Measurements from ENCODE around the gene MAMDC2.

MAMDC2 gene

DNA sequence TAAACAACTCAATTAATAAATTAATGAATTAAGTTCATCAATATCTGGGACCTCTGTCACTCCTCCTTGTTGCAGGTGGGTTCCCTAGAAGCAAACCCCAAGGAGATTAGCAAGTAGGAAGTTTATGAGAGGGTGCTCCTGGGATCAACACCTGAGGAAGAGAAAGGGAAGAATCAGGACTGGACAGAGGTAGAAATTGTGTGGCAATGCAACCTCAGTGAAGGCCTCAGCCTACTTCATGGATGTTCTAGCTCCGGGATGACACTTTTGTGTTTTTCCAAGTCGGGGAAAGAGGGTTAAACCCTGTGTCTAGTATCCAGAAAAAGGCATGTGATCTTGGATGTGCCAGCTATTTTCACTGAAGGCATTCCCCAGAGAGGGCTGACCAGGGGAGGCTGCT lies 23.2 kb downstream of the MAMDC2 start:
- FAIRE-seq = no peak

GRCh38 chr9:70069704-70070103 lies 26.1 kb downstream of the MAMDC2 start:
- no peak for FAIRE-seq

DNA sequence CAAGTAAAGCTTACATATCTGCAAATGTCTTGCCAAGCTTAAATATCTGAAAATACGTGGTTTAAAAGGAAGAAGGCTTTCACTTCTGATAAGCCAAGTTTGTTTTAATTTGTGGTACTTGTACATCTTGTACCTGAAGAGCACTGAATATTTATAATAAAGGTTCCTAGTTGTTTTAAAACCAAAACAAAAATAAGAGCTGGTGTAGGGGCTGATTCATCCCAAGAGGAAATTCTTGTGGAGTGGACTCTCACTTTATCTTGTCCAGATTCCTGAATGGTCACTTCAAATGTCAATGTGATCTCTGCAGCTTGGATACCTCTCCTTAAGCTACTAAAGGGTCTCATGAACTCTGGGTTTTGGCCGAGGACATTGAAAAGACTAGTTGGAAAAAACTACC lies 29.5 kb downstream of the MAMDC2 start:
- no peak for FAIRE-seq

DNA sequence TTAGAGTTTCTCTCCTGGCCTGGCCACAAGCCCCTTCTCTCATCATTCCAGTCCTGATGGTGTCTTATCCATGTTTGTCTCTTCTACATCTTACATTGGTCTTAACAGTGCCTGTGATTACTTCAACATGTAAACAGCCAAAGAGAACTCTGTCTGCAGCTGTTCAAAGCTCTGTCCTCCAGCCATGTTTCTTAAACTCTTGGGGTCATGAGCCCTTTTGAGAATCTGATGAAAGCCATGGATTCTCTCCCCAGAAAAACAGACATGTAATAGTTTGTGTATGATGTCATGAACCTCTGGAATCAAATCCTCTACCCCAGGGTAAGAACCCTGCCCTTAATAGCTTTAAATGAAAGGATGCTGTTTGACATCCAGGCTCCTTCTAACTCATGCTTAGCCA lies 30.1 kb downstream of the MAMDC2 start:
- no peak for FAIRE-seq

- FAIRE-seq = no peak
Observed at GRCh38 chr9:70076678-70077077, 33.0 kb downstream of the MAMDC2 start.

- no peak for FAIRE-seq
Observed at GRCh38 chr9:70079417-70080037, 35.9 kb downstream of the MAMDC2 start.

DNA sequence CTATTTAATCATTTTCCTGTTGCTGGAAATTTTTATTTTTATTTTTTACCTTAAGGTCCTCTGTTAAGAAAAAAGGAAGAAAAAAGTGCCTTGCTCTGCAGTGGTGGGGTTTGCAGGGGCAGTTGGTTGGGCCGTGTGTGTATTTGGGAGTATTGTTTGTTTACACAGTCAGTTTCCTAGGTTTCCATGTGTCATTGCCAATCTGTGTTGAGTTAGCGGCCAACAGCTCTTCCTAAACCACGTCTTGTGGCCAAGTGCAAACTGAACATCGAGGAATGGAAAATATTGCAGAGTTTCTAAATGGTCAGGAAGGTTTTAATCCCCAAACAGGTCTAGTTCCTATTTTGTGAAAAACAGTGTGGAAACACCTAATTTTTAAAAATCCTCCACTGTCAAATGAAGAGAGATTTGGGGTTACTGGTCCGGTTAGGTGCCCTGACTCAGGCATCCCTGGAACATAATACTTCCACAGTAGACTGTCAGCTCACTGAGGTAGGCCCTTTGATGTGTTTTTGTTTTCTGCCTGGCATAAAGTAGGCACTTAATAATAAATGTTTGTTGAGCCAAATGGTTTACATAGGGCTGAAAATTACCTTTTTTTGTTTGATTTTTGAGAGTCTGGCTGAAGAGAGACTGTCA lies 37.0 kb downstream of the MAMDC2 start:
- no peak for FAIRE-seq

GRCh38 chr9:70081120-70081495 lies 37.5 kb downstream of the MAMDC2 start:
- FAIRE-seq = no peak

DNA sequence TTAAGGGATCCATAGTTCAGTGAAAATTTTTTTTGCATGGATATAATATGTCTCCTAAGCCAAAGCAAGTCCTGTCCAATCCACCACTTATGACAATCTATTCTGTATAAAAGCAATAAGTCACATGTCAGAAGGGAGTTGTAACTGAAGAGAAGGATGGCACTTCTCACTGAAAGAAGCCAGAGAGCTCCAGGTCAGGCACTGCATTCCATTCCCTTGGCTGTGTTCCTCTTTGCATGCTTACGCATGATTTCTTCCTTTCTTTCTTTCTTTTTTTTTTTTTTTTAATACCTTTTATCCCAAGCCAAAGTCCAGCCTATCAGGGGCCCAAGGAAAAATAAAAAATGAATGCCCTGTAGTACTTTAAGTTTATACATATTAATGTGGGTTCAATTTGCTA lies 39.8 kb downstream of the MAMDC2 start:
- FAIRE-seq = no peak

- no peak for FAIRE-seq
Observed at GRCh38 chr9:70085241-70085640, 41.6 kb downstream of the MAMDC2 start.

DNA sequence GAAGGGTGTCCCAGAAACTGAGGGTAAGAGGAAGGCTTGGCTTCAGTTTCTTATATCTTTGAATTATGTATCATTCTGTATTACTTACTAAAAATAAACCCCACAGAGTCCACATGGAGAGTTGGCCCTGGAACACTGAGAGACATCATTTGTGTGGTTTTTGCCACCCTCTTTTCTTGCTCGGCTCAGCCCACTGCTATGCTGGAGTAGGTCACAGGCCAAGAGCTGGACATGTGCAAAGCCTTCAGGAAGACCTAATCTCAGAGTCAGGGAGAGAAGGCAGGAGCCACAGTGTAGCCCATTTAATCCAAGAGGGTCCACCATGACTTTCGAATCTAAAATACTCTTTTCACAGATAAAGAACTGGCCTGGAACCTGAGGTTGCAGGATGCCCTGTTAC lies 47.5 kb downstream of the MAMDC2 start:
- no peak for FAIRE-seq

- no peak for FAIRE-seq
Observed at GRCh38 chr9:70091572-70091971, 47.9 kb downstream of the MAMDC2 start.

DNA sequence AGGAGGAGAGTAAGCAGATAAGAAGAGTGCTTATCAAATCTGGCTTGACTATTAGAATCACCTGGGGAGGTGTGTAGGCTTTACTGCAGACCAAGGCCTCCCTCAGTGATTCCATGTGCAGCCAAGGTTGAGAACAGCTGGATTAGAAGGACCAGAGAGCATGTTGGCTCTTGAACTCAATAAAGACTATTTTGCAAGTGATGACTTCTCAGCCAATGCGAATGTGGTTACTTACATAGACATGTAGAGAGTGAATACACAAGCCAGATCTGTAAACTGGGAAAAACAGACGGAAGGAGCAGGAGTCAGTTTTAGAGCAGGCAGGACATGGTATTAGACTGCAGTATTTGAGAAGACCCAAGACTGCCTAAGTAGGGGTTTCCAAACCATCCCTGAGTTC lies 48.5 kb downstream of the MAMDC2 start:
- FAIRE-seq = no peak

DNA sequence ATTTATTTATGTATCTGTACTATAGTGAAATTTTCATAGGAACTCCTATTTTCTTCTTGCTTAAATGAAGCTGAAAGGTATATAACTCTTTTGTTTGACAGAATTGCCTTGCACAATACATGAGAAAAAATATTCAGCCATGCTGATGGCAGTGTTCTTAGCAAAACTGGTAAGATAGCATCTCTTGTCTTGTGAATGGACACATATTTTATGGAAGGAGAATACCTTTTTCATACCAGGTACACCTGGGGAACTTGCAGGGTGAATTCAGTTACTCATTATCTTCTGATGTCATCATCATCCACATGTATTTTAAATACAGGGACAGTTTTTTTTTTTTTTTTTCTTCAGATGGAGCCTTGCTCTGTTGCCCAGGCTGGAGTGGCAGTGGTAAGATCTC lies 49.4 kb downstream of the MAMDC2 start:
- no peak for FAIRE-seq

GRCh38 chr9:70093944-70094343 lies 50.3 kb downstream of the MAMDC2 start:
- FAIRE-seq = no peak

- no peak for FAIRE-seq
Observed at GRCh38 chr9:70094747-70095146, 51.1 kb downstream of the MAMDC2 start.

GRCh38 chr9:70097187-70097586 lies 53.5 kb downstream of the MAMDC2 start:
- FAIRE-seq = no peak

DNA sequence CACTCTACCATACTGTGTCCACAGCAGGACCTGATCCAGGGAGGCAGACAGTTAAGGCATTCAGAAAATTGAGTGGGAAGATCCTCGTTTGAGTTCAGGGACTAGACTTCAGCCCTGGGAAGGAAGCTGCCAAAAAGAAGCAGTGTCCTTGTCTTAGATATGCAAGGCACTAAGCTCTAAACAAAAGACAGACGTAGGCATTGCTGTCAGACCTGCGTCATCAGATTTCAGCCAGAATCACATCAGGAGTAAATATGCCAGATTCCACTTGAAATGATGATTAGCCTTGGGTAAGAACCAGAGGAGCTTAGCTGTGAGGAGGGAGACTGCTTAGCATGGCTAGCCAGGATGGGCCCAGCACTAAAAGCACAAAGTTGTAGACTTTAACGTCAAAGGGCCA lies 56.7 kb downstream of the MAMDC2 start:
- FAIRE-seq = no peak

DNA sequence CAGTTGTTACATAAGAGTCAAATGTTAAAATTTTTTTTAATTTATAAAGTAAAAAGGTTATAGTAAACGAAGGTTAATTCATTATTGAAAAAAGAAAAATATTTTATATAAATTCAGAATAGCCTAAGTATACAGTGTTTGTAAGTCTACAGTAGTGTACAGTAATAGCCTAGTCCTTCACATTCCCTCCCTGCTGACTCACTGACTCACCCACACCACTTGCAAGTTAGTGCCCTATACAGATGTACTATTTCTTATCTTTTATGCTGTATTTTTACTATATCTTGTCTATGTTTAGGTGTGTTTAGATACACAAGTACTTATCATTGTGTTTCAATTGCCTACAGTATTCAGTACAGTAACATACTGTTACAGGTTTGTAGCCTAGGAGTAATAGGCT lies 57.6 kb downstream of the MAMDC2 start:
- FAIRE-seq = no peak

GRCh38 chr9:70105147-70105546 lies 61.5 kb downstream of the MAMDC2 start:
- no peak for FAIRE-seq

- FAIRE-seq = no peak
Observed at GRCh38 chr9:70106571-70106970, 62.9 kb downstream of the MAMDC2 start.

- FAIRE-seq = no peak
Observed at GRCh38 chr9:70107558-70107957, 63.9 kb downstream of the MAMDC2 start.

- no peak for FAIRE-seq
Observed at GRCh38 chr9:70108181-70108580, 64.5 kb downstream of the MAMDC2 start.

DNA sequence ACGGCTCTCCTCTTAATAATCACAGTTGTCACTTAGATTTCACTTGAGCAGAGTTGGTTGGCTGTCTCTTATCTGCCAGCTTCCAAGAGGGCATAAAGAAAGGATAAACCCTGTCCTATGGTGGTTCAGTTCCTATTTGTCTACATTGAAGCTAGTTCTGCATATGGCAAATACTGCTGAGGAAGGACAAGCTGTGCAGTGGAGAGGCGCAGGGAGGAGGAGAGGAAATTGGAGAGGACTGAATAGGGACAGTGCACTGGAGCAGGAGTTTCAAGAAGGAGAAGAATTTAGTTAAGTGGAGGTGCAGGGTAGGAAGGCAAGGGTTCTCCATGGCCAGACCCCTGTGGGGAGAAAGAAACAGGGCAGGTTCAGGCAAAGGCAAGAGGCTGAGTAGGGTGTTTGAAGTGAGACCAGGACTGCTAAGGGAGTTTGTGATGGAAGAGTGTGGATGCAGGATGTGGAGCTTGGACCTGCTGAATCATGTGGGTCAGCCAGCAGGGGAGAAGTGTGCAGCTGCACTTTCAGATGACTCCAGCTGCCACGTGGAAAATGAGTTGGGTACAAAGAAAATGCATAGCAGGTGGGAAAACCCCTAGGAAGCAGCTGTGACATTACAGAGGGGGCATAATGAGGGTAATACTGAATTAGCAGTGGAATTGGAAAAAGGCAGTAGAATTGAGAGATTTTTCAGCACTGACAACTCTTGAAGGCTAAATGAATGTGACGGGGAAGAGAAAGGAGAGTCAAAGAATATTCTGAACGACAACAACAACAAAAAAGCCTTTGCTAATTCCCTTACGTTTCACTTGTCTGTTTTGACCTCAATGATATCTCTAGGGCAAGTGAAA lies 66.8 kb downstream of the MAMDC2 start:
- no peak for FAIRE-seq

All from TTC549 (cell line).